GM12874 (cell line): Measurements from ENCODE around the gene KIF5A.

Experiments
- CTCF ChIP-seq: IDR thresholded peaks from 2 replicates; pipeline ENCODE4 v1.5.1; 2011; ENCODE audit warnings: low read depth, mild to moderate bottlenecking, control low read depth, low read length, moderate library complexity; ENCODE audit not compliant: insufficient read depth

Gene KIF5A

GRCh38 chr12:57605811-57606311 is 56.0 kb downstream of the KIF5A start:
- TF ChIP-seq CTCF = no peak

DNA sequence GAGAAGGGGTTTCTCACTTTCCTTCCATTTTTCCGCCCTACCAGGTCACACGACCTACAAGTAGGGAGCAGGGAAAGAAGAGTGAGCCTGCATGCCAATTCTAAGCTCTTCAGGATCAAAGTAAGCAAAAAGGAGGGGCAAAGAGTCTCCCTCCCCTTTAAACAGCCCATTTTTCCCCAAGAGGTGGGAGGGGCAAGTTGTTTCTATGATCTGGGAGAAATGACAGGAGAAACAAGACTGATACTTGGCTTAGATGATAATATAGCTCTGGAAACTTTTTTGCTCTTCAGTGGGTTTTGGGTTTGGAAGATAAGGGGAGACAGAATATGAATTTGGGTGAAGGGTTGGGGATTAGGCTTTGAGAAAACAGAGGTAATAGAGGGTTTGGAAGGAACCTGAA is 56.6 kb downstream of the KIF5A start:
- no peak for TF ChIP-seq CTCF

- no peak for TF ChIP-seq CTCF
Measured at GRCh38 chr12:57606821-57607220, 57.0 kb downstream of the KIF5A start.

DNA sequence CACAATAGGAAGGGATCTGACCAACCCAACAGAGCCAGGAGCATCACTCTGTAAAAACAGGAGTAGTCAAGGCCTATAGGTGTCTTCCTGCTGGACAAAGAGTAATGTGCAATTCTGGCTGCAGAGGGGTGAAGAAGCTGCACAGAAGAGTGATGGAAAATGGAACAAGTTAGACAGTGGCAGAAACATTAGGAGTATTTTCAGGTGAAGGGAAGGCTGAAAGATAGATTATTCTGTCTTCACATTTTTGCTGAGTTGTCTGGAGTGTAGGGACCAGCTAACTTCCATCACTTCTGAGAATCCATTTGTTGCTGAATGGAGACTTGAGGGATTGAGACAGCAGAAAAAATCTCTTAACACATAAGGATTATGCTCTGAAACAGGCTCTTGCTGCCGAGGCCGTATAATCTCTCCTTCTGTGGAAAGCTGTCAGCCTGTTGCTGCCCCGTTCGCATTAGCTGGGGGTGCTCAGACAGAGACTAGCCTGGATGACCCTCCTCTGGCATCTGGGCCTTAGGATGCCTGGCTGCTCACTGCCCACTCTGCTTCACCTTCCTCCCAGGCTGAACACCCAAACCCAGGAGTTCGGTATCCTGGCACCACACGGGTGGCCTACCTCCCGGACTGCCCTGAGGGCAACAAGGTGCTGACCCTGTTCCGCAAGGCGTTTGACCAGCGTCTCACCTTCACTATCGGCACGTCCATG is 58.3 kb downstream of the KIF5A start:
- TF ChIP-seq CTCF = no peak

DNA sequence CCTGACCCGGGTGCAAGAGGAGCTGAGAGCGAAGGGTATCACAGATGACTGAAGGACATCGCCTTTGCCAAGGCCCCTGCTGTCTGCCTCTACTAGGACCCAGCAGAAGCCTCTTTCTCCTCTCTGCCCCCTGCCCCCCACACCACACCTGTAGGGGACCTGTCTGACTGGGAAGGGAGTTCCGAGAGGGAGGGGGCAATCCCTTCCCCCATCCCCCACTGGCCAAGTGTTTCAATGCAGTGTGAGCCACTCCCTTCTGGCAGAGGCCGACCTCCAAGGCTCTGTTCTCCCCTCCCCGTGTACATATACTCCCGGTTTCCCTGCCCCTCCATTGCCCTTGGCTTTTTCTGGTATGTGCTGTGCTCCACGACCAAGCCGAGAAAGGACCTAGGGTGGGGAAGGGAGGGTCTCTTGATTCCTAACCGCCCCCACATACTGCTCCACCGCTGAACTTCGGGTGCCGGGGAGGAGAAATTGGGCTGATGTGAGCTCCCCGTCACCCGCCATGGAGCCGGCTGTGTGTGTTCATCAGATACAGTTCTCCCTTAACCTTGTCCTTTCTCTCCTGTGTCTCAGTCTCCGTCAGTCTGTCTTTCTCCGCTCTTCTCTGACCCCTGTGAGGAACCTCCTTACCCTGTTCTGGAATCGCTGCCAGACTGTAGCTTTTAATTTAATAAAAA is 59.4 kb downstream of the KIF5A start:
- TF ChIP-seq CTCF = no peak

DNA sequence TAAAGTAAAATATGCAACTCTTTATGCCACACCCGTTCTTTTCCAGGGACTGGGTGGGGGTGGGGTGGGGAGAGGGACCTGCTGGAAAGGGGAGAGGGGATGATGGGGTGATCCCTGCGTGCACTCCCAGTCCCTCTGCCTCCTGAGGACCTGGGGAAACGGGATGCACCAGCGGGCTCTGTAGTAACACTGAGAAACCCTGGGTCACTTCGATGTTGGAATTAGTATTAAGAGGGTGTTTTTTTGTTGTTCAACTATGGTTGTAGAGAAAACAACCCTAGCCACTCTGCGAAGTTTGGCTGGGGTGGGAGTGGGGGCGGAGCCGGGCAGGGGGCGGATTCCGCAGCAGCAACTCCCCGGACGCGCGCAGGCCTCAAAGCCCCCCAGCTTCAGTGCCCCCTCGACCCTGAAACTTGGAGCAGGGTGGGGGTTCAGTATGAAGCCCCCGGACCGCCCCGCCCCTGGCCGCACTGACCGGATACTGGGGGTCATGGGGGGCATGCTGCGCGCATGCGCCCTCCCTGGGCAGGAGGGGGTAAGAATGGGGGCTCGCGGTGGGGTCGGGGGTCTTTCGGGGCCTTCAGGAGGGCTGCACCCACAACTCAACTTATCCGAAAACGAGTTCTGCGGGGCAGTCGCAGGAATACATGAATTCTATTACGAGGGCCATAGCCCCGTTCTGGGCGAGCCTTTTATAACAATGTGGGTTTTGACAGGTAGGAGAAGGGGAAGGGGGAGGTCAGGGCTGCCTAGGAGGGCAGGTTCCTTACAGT is 60.1 kb downstream of the KIF5A start:
- TF ChIP-seq CTCF = no peak

- no peak for TF ChIP-seq CTCF
Measured at GRCh38 chr12:57610554-57611107, 60.8 kb downstream of the KIF5A start.
